IPS DF 6.9 (cell line): ENCODE results near the gene ACSM3.

Experiments
- DNase-seq: peaks from one replicate; pipeline ENCODE4 v3.0.0-alpha.2; 2013; ENCODE audit warnings: low read depth, low spot score
- H3K27ac ChIP-seq: one replicate; pipeline ENCODE4 v1.5.1; 2013; ENCODE audit warnings: low read length, control low read depth
- H3K27me3 ChIP-seq: 2 replicates; pipeline ENCODE4 v1.6.1; 2013; ENCODE audit warnings: mild to moderate bottlenecking, low read length; ENCODE audit not compliant: control insufficient read depth, insufficient read depth
- H3K36me3 ChIP-seq: 2 replicates; pipeline ENCODE4 v1.6.1; 2013; ENCODE audit warnings: low read length; ENCODE audit not compliant: control insufficient read depth, insufficient read depth
- H3K4me1 ChIP-seq: 2 replicates; pipeline ENCODE4 v1.6.1; 2013; ENCODE audit warnings: low read length; ENCODE audit not compliant: control insufficient read depth, insufficient read depth
- H3K4me3 ChIP-seq: 2 replicates; pipeline ENCODE4 v1.5.1; 2013; ENCODE audit warnings: mild to moderate bottlenecking, low read length
- H3K9me3 ChIP-seq: 2 replicates; pipeline ENCODE4 v1.6.1; 2013; ENCODE audit warnings: low read length, inconsistent platforms; ENCODE audit not compliant: control insufficient read depth, insufficient read depth
- WGBS: extraction: QIAGEN DNeasy Blood & Tissue Kit; methylation state at CpG from one replicate; pipeline ENCODE4 v1.1.7; 2013; ENCODE audit warnings: mixed read lengths, missing lambda C conversion rate; ENCODE audit not compliant: insufficient read length, insufficient coverage; 5-methylcytosine and 5-hydroxymethylcytosine counted together

Gene ACSM3

DNA sequence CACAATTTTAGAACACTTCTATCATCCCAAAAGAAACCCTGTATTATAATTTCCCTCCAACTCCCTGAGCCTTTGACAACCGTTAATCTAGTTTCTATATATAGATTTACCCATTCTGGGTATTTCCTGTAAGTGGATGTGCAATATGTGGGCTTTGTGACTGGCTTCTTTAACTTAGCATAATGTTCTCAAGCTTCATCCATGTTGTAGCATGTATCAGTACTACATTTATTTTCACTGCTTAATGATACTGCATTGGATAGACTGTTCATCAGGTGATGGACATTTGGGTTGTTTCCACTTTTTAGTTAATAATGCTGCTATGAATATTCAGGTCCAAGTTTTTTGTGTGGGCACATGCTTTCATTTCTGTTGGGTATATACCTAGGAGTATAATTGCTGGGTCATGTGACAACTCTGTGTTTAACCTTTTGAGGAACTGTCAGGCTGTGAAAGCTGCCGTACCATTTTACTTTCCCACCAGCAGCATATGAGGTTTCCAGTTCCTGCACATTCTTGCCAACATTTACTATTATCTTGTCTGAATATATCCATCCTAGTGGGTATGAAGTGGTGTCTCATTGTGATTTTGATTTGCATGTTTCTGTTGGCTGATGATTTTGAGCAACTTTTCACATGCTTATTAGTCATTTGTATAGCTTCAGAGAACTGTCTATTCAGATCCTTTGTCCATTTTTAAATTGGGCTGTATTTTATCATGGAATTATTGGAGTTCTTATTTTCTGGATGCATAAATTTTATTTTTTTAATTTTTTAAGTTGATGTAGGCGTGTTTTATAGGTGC, 58.9 kb downstream of the ACSM3 start:
- no peaks in the 10 kb centered on the region for H3K4me1 ChIP-seq
- no peaks in the 10 kb centered on the region for H3K9me3 ChIP-seq
- no peaks in the 10 kb centered on the region for H3K36me3 ChIP-seq
- no peak overlapping the region for H3K4me3 ChIP-seq
- WGBS, result no CpG with 5 or more reads among the region's 3 CpGs
- no peak for DNase-seq
- no peak overlapping the region for H3K27ac ChIP-seq
- H3K27me3 ChIP-seq, result no peaks in the 10 kb centered on the region

DNA sequence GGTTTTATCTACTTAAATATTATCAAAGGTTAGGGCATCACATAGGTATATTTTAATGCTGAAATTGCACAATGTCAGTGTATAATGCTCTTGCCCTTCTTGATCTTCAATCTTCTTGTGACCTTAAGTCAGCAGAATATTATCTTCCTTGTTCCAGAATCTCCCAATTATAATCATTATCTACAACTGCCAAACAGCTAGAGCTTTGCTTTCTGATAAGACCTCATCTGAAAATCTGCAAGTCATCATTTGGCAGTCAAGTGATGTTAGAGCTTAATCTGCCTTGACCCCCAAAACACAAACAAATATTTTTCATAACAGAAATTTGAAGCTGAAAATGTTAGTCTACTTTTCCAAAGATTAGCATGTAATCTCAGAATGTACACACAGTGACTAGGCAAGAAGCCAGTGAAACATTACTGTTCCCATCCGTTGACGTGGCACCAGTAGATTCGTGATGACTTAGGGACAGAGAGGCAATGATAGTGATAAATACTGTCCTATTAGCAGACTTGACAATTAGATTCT, 62.3 kb downstream of the ACSM3 start:
- H3K4me1 ChIP-seq, result no peaks in the 10 kb centered on the region
- H3K9me3 ChIP-seq, result no peaks in the 10 kb centered on the region
- no peaks in the 10 kb centered on the region; the same call in 1 of the 2 replicates for H3K36me3 ChIP-seq
- no peaks in the 10 kb centered on the region for H3K27me3 ChIP-seq
- no peak overlapping the region for H3K4me3 ChIP-seq
- H3K27ac ChIP-seq, result no peak overlapping the region
- no CpG with 5 or more reads among the region's 3 CpGs for WGBS
- no peak for DNase-seq

DNA sequence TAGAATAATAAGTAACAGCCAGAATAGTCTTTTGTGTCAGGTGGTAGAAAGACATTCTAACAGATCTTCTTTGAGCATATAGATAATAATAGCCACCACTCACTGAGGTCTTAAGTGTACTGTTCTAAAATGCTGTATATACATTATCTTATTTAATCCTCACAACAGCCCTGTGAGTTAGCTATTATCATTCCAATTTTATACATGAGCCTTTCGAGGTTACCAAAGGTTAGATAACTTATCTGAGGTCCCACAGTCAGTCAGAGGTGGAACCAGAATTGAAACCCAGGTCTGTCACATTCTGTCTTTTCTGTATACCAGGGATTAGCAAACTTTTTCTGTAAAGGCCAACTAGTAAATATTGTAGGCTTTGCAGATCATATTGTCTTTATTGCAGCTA, 65.7 kb downstream of the ACSM3 start:
- Histone ChIP-seq H3K27me3 (no peaks in the 10 kb centered on the region), H3K9me3 (no peaks in the 10 kb centered on the region), H3K4me1 (no peaks in the 10 kb centered on the region), H3K27ac (no peak overlapping the region), H3K4me3 (no peak overlapping the region), H3K36me3 (peaks cover 2% of the 10 kb centered on the region; the same call in 1 of the 2 replicates)
- no peak for DNase-seq
- WGBS, result no CpG with 5 or more reads among the region's 1 CpG

DNA sequence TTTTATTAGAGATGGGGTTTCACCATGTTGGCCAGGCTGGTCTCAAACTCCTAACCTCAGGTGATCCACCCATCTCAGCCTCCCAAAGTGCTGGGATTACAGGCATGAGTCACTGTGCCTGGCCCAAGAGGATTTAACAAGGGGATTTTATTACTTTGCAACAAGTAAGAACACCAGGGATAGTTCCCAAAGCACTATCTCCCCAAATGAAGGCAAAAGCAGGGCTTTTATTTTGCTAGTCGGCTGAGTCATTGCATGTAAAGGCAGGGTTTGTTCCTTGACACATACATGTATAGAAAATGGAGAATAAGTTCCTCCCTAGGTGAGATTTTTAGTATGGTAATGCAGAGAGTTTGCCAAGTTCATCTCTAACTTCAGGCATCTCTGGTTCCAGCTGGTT, 66.6 kb downstream of the ACSM3 start:
- Histone ChIP-seq H3K4me3 (no peak overlapping the region), H3K9me3 (no peaks in the 10 kb centered on the region), H3K4me1 (no peaks in the 10 kb centered on the region), H3K27ac (no peak overlapping the region), H3K36me3 (peaks cover 2% of the 10 kb centered on the region; the same call in 1 of the 2 replicates), H3K27me3 (no peaks in the 10 kb centered on the region)
- DNase-seq, result no peak
- no CpG with 5 or more reads among the region's 1 CpG for WGBS

DNA sequence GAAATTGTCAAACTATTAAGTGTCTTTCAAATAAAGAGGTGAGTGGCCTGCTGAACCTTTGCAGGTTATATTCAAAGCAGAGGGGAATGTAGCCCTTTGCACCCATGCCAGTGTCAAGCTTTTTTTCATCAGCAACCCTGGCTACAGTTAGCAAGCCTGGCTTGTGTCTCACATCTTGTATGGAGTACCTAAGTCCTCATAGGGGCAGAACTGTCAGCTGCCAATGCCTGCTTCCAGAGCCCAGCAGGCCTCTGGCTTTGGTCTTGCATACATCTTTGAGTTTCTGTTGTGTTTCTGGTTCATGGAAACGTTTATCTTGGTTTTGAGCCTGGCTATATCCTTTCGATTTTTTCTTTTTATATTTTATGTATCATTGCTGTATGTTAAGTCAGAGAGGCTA, 69.3 kb downstream of the ACSM3 start:
- Histone ChIP-seq H3K36me3 (peaks cover 2% of the 10 kb centered on the region; the same call in 1 of the 2 replicates), H3K27ac (no peak overlapping the region), H3K4me3 (no peak overlapping the region), H3K27me3 (no peaks in the 10 kb centered on the region), H3K4me1 (no peaks in the 10 kb centered on the region), H3K9me3 (no peaks in the 10 kb centered on the region)
- DNase-seq, result no peak
- WGBS, result no CpG with 5 or more reads among the region's 2 CpGs

DNA sequence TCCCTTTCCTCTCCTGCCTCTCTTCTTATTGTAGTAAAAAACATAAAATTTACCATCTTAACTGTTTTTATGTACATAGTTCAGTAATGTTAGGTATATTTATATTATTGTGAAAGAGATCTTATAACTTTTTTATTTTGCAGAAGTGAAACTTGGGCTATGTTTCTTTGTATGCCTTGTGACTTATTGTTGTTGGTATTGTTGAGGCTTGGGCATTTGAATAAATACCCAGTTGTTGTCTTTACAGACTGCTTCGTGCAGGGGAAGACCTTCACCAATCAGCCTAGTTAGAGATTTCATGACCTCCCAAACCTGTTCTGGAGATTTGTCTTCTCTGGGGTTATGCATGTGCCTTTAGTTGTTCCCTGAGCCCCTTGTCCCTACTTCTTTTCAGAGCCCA, 74.4 kb downstream of the ACSM3 start:
- H3K27ac ChIP-seq, result no peak overlapping the region
- H3K36me3 ChIP-seq, result peaks cover 3% of the 10 kb centered on the region; the same call in 1 of the 2 replicates
- no CpG with 5 or more reads among the region's 1 CpG for WGBS
- DNase-seq, result no peak
- no peaks in the 10 kb centered on the region for H3K4me1 ChIP-seq
- H3K27me3 ChIP-seq, result no peaks in the 10 kb centered on the region
- no peaks in the 10 kb centered on the region for H3K9me3 ChIP-seq
- H3K4me3 ChIP-seq, result no peak overlapping the region

DNA sequence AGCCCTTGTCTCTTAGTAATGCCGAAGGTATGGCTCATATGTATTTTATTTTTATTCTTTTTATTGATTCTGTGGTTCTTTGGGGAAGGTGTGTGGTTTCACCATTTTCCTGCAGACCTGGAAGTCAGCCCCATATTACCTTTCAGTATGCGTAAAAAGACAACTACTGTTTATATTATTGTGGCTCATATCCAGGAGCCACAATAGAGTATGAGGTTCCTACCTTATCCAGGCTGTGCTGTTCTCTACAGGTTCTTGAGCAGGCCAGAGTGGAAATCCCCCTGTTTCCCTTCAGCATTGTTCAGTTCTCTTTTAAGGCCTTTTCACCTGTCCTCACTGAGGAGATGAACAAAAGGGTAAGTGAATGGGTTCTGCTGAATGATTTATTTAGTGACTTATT, 75.7 kb downstream of the ACSM3 start:
- WGBS, result no CpG with 5 or more reads among the region's 2 CpGs
- H3K27ac ChIP-seq, result no peak overlapping the region
- no peaks in the 10 kb centered on the region for H3K4me1 ChIP-seq
- no peaks in the 10 kb centered on the region for H3K9me3 ChIP-seq
- H3K36me3 ChIP-seq, result peaks cover 3% of the 10 kb centered on the region; the same call in 1 of the 2 replicates
- no peak overlapping the region for H3K4me3 ChIP-seq
- no peak for DNase-seq
- no peaks in the 10 kb centered on the region for H3K27me3 ChIP-seq

DNA sequence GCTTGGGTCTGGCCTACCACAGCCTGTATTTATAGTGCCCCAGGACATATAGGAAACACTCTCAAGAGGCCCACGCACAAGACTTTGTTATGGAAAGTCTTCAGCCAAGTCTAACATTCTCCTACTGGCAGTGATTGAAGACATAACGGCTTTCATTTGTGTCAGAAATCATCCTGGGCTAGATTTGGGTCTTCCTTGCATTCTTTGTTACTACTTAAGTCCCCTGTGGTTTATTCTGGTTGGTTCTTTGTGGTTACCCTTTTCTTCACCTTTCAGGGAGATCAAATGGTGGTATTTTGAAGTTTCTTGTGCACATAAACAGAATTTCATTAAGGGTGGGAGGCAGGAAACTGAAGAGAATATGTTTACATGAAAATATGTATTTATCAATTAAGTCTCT, 80.2 kb downstream of the ACSM3 start:
- no peaks in the 10 kb centered on the region for H3K9me3 ChIP-seq
- H3K27ac ChIP-seq, result no peak overlapping the region
- no peak for DNase-seq
- no peaks in the 10 kb centered on the region for H3K27me3 ChIP-seq
- WGBS, result no CpG with 5 or more reads among the region's 2 CpGs
- H3K36me3 ChIP-seq, result no peaks in the 10 kb centered on the region; the same call in 1 of the 2 replicates
- no peak overlapping the region for H3K4me3 ChIP-seq
- no peaks in the 10 kb centered on the region for H3K4me1 ChIP-seq

DNA sequence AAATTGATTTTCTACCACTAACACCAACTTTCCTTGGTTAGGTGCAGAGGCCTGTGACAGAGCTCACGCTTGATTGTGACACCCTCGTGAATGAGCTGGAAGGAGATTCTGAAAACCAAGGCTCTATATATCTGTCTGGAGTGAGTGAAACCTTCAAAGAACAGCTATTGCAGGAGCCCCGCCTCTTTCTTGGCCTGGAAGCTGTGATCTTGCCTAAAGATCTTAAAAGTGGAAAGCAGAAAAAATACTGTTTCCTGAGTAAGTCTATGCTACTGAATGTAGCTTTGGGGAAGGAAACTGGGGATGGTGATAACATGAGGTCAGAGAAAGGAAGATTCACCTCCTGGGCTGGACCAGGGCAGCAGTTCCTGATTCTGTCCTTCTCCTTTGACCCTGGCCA, 80.8 kb downstream of the ACSM3 start:
- Histone ChIP-seq H3K4me3 (no peak overlapping the region), H3K9me3 (no peaks in the 10 kb centered on the region), H3K27me3 (no peaks in the 10 kb centered on the region), H3K27ac (no peak overlapping the region), H3K36me3 (no peaks in the 10 kb centered on the region; the same call in 1 of the 2 replicates), H3K4me1 (no peaks in the 10 kb centered on the region)
- WGBS, result no CpG with 5 or more reads among the region's 3 CpGs
- no peak for DNase-seq

DNA sequence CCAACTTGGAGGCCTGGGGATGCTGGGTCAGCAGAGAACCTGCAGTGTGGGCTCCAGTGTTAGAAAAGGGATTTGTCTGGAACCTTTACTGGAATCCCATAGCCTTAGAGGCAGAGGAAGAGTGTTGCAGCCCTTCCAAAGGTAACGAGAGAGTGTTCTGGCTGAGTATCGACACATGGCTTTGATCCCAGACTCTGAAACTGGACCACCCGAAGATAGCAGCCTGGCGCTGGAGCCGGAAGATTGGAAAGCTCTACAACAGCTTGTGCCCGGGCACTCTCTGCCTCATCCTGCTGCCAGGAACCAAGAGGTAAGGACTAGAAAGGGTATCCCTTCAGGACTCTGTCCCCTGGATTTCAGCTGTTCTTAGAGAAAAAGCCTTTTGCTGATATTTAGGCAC, 82.2 kb downstream of the ACSM3 start:
- no peak for DNase-seq
- Histone ChIP-seq H3K27me3 (no peaks in the 10 kb centered on the region), H3K4me1 (no peaks in the 10 kb centered on the region), H3K36me3 (no peaks in the 10 kb centered on the region; the same call in 1 of the 2 replicates), H3K4me3 (no peak overlapping the region), H3K27ac (no peak overlapping the region), H3K9me3 (no peaks in the 10 kb centered on the region)
- WGBS, result no CpG with 5 or more reads among the region's 6 CpGs

DNA sequence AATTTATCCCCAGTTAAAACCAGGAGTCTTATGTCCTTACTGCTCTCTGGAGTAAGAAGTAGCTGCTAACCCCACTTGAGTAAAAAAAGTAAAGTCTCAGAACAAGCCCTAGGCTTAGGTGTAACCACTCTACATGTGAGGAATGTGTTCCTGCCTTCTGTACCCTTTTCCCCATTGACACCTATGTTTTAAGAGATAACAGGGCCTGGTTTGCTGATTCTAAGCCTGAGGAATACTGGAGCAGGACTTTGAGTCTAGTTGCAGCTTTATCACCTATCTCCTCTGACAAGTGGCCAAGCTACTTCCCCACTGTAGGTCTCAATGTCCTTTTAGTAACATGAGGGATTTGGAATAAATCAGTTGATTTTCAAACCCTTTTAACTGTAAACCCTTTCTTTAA, 82.7 kb downstream of the ACSM3 start:
- Histone ChIP-seq H3K4me3 (no peak overlapping the region), H3K9me3 (no peaks in the 10 kb centered on the region), H3K4me1 (no peaks in the 10 kb centered on the region), H3K27ac (no peak overlapping the region), H3K27me3 (no peaks in the 10 kb centered on the region), H3K36me3 (no peaks in the 10 kb centered on the region; the same call in 1 of the 2 replicates)
- DNase-seq, result no peak
